C4-2B (cell line): Measurements from ENCODE around the gene PSMD12.
"Not testable (repeated sequence)": the region's sequence is repeated elsewhere in the genome, so short reads cannot be mapped to it uniquely, and the experiment has no call there.

ENCODE experiments used
- H3K27ac ChIP-seq: fragments of 450-650 bp; 2 replicates; pipeline ENCODE4 v1.5.1; 2017
- ZFX ChIP-seq: fragments of 450-650 bp; IDR thresholded peaks from 2 replicates; pipeline ENCODE4 v1.6.1; 2017
- TF ChIP-seq, protein P1 (sequence below): fragments of 450-650 bp; conservative IDR thresholded peaks from 2 replicates; pipeline ENCODE4 v1.5.1; 2017; ENCODE audit warnings: mild to moderate bottlenecking

The PSMD12 gene

DNA sequence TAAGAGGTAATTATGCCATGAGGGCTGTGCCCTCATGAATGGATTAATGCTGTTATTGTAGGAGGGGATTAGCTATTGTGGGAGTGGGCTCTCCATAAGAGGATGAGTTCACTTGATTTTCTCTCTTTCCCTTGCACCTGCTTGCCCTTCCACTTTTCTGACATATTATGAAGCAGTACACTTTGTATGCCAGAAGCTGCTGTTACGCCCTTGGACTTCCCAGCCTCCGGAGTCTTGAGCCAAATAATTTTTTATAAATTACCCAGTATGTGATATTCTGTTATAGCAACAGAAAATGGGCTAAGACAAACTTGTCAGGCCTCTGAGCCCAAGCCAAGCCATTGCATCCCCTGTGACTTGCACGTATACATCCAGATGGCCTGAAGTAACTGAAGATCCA, 38.4 kb downstream of the PSMD12 start:
- no peak overlapping the region for H3K27ac ChIP-seq
- TF ChIP-seq, protein P1, sequence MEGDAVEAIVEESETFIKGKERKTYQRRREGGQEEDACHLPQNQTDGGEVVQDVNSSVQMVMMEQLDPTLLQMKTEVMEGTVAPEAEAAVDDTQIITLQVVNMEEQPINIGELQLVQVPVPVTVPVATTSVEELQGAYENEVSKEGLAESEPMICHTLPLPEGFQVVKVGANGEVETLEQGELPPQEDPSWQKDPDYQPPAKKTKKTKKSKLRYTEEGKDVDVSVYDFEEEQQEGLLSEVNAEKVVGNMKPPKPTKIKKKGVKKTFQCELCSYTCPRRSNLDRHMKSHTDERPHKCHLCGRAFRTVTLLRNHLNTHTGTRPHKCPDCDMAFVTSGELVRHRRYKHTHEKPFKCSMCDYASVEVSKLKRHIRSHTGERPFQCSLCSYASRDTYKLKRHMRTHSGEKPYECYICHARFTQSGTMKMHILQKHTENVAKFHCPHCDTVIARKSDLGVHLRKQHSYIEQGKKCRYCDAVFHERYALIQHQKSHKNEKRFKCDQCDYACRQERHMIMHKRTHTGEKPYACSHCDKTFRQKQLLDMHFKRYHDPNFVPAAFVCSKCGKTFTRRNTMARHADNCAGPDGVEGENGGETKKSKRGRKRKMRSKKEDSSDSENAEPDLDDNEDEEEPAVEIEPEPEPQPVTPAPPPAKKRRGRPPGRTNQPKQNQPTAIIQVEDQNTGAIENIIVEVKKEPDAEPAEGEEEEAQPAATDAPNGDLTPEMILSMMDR: no peak
- no peak for TF ChIP-seq ZFX

DNA sequence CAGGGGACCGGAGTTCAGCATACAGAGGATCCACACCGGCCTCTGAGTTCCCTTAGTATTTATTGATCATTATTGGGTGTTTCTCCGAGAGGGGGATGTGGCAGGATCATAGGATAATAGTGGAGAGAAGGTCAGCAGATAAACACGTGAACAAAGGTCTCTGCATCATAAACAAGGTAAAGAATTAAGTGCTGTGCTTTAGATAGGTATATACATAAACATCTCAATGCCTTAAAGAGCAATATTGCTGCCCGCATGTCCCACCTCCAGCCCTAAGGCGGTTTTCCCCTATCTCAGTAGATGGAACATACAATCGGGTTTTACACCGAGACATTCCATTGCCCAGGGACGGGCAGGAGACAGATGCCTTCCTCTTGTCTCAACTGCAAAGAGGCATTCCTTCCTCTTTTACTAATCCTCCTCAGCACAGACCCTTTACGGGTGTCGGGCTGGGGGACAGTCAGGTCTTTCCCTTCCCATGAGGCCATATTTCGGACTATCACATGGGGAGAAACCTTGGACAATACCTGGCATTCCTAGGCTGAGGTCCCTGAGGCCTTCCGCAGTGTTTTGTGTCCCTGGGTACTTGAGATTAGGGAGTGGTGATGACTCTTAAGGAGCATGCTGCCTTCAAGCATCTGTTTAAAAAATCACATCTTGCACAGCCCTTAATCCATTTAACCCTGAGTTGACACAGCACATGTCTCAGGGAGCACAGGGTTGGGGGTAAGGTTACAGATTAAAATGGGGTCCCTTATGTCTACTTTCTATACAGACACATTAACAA, 39.2 kb downstream of the PSMD12 start:
- not testable (repeated sequence) for H3K27ac ChIP-seq

DNA sequence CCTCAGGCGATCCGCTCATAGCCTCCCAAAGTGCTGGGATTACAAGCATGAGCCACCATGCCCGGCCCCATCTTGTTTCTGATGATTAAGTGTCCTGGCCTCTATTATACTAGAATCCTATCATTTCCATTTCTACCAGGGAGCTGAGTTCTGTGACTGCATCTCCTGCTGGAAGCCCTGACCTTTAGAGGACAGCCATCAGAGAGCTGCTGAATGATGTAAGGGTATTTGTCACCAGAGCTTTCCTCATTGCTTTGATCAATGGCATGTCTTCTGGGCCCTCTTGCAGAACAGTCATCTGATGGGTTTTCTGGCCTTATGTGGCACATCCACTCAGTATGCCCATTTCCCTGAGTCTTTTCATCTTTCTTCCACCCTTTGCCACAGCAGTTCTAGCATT, 39.9 kb downstream of the PSMD12 start:
- no peak overlapping the region for H3K27ac ChIP-seq
- TF ChIP-seq, protein P1: no peak
- no peak for TF ChIP-seq ZFX

DNA sequence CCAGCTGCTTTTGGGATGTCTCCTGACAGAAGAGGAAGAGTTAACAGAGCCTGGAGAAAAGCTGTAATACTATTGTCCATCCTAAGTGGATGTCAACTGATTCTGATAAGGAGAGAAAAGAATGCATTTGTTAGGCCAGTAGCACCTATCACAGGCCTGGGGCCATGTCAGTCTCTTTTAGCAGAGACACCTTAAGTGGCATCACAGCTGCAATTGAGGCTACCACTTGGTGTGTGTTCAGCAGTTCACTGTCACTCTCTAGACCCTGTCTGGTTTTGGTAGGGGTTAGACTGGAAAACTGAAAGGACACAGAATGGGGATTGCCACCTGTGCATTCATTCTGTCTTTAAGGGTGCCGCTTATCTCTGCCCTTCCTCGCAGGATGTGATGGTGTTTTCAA, 42.0 kb downstream of the PSMD12 start:
- H3K27ac ChIP-seq: no peak overlapping the region
- no peak for TF ChIP-seq ZFX
- TF ChIP-seq, protein P1: no peak

DNA sequence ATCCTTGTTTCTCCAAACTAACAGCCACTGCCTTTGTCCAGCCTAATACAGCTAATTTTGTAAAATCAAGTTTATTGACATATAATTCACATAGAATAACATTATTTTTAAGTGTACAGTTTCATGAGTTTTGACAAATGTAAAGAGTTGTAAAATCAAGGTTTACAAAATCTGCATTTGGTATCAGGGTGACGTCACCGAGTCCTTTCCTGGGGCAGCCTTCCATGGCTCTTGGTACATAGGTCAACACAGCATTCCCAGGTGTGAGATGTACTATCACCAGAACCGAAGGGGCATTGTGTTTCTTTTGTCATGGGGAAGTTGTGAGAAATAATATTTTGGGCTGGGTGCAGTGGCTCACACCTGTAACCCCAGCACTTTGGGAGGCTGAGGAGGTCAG, 42.9 kb downstream of the PSMD12 start:
- no peak for TF ChIP-seq ZFX
- TF ChIP-seq, protein P1: no peak

DNA sequence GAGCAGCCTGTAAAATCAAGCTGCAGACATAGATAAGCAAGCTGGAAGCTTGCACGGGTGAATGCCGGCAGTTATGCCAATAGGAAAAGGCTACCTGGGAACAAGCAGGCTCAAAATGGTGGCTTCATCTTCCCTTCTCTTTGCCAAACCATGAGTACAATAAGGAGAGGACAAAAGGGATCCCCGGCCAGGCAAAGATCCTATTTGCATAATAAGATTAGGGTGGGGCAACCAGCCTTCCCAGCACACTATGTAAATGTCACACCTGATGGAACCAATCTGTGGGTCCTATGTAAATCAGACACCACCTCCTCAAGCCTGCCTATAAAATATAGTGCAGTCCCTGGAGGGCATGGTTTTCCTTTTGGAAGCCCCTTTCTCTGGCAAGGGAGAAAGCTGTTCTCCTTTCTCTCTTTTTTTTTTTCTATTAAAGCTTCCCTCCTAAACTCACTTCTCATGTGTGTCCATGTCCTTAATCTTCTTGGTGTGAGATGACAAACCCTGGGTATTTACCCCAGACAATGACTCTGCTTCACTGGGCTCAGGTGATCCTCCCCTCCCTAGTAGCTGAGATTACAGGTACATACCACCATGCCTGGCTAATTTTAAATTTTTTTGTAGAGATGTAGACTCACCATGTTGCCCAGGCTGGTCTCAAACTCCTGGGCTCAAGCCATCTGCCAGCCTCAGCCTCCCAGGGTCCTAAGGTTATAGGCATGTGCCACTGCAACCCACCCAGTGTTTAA, 44.2 kb downstream of the PSMD12 start:
- H3K27ac ChIP-seq: no peak overlapping the region

More for the DNA sequence above, 42.9 kb downstream of the PSMD12 start:
- no peak overlapping the region for H3K27ac ChIP-seq

DNA sequence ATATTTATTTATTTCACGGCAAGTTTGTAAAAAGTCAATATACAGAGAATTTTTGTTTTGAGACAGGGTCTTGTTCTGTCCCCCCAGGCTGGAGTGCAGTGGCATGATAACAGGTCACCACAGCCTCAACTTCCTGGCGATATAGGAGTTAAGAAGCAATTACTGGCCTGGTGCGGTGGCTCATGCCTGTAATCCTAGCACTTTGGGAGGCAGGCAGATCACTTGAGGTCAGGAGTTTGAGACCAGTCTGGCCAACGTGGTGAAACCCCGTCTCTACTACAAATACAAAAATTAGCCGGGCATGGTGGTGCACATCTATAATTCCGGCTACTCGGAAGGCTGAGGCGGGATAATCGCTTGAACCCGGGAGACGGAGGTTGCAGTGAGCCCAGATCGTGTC, 44.9 kb downstream of the PSMD12 start:
- not testable (repeated sequence) for H3K27ac ChIP-seq

More for the DNA sequence above, 44.2 kb downstream of the PSMD12 start:
- TF ChIP-seq, protein P1: no peak
- no peak for TF ChIP-seq ZFX

DNA sequence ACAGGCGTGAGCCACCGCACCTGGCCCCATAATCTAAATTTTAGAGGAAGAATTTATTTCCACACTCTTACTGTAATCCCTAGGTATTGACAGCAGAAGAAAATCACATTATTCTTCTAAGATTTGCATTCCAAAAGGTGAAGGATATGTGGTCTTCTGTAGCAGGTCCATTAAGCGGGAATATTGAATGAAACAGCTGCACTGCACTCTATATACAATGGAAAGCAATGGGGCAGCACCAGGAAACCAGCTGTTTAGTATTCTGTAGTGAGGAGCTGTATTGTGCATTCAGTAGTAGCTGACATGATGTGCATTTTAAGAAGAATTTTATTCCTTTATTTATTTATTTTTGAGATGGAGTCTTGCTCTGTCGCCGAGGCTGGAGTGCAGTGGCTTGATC, 49.6 kb downstream of the PSMD12 start:
- no peak overlapping the region for H3K27ac ChIP-seq
- TF ChIP-seq, protein P1: no peak
- no peak for TF ChIP-seq ZFX
